K562 (cell line): ENCODE measurements around the gene UBASH3B. TPM values are rescaled to one million over a fixed set of nuclear protein-coding genes. Genes with fewer than 3 reads are reported as not detected.

Experiments
- ASH1L ChIP-seq: fragments of 450-650 bp; IDR thresholded peaks from 2 replicates; pipeline ENCODE4 v1.6.1; 2018; ENCODE audit warnings: borderline replicate concordance, mild to moderate bottlenecking, low read depth; ENCODE audit not compliant: partially characterized antibody
- PML ChIP-seq: IDR thresholded peaks from 2 replicates; pipeline ENCODE4 v1.6.1; 2012; ENCODE audit warnings: low read length, inconsistent platforms
- U2AF2 ChIP-seq: fragments of 200-400 bp; formaldehyde crosslinking; optimal IDR thresholded peaks from 2 replicates; pipeline ENCODE3; 2017; ENCODE audit warnings: low read depth, mild to moderate bottlenecking, low read length
- ZBTB40 ChIP-seq, 2 experiments: fragments of 450-650 bp in 1 of 2; sonication (generic) in 1 of 2; formaldehyde crosslinking in 1 of 2; IDR thresholded peaks; 2 replicates each; pipeline versions ENCODE4 v1.7.1 to v1.9.0; 2016 to 2022; ENCODE audit warnings: inconsistent platforms in 1 of 2, mild to moderate bottlenecking in 1 of 2, missing genetic modification reagents in 1 of 2
- polyA plus RNA-seq, 8 experiments: library from polyadenylated mRNA; depleted of rRNA in 4 of 8; stranded (reverse) in 5 of 8; unstranded in 3 of 8; fragments of >200 nt; fragmentation: Nextera tagmentation in 2 of 8; fragmentation: Illumina TruSeq in 1 of 8; extraction: Ambion mirVana in 2 of 8; extraction: Trizol in 1 of 8; gene quantifications; 2 replicates each; pipeline versions ENCODE4 v1.2.1 to v1.2.3, GENCODE V29; 2011 to 2014; ENCODE audit warnings: inconsistent platforms in 1 of 8, missing spikeins in 1 of 8
- total RNA-seq, 7 experiments: library from RNA; depleted of rRNA in 6 of 7; stranded (reverse); fragments of >200 nt in 6 of 7; fragmentation: Illumina TruSeq in 2 of 7; extraction: Trizol in 2 of 7; gene quantifications; 2 replicates each; pipeline versions ENCODE4 v1.2.1 to v1.2.3, GENCODE V29; 2011 to 2021; ENCODE audit warnings: low replicate concordance in 1 of 7

Gene UBASH3B
- total and polyA plus RNA-seq, 9 of the 15 experiments (the other 6 are each of a cell fraction or from before 2014, with no cell fraction given), result 0.01 to 0.31 (median 0.08) TPM; not detected in 2

DNA sequence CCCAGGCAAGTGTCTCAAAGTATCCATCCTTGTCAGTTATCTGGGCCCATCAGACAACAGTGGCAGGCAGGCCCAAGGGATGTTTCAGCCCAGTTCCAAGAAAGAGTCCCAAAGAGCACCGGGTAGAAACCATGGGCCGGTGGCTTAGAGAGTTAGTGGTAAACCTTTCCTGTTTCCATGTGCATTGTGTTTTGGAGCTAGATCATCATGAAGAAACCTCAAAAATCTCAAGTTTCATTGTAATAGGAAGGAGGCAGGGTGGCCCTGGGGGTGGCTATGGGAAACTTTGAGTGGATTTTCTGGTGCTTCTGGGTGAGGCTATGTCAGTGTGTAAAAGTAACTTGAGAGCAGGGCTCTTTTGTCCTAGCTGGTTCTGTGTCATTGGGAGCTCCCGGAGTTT lies 68.1 kb downstream of the UBASH3B start (continued):
- TF ChIP-seq ZBTB40 (IDR thresholded peaks at IDR 0.05) (no peak), ZBTB40 (CRISPR knock-in tag; IDR thresholded peaks at IDR 0.05) (no peak), U2AF2 (no peak), PML (no peak), ASH1L (no peak)
